22Rv1 (cell line): ENCODE measurements around the gene MCCD1.

Experiments
- CTCF ChIP-seq: fragments of 450-650 bp; IDR thresholded peaks from 2 replicates; pipeline ENCODE4 v1.5.1; 2017; ENCODE audit warnings: mild to moderate bottlenecking
- ZFX ChIP-seq: fragments of 450-650 bp; IDR thresholded peaks from 2 replicates; pipeline ENCODE4 v1.6.1; 2017; ENCODE audit warnings: antibody characterized with exemption, borderline replicate concordance

- TF ChIP-seq CTCF: no peak
- no peak for TF ChIP-seq ZFX
Measured at GRCh38 chr6:31544676-31545075, 15.9 kb downstream of the MCCD1 start.
